ENCODE results near the gene NFIX. TPM values are rescaled to one million over a fixed set of nuclear protein-coding genes. Genes with fewer than 3 reads are reported as not detected.

NFIX gene
- total RNA-seq: 1 to 10 TPM; 3.0 to 3.3 TPM
- 2.2 TPM for polyA plus RNA-seq (2013, experiment 1 of 2)
- 5.7 TPM for polyA plus RNA-seq (2013, experiment 2 of 2)
- 1.4 to 25.5 (median 5.6) reads per million in 172 experiments for total RNA-seq

- H3K4me1 Mint-ChIP-seq (ENCODE audit: low read depth): peaks cover 10% of the 10 kb centered on the region
- H3K27ac Mint-ChIP-seq: peak within 1 kb of the TSS; percentile 57
- ATAC-seq (ENCODE audit: poor library complexity) (peak; percentile 68), DNase-seq (peak; percentile 27 to 81 (median 56))
- H3K27me3 Mint-ChIP-seq: peaks cover 6% of the 10 kb centered on the region
- Histone ChIP-seq H3K9me3 (ENCODE audit: control insufficient read depth in 1 of 2, insufficient read depth in 1 of 2, low read length in 2 of 2) (no peaks in the 10 kb centered on the region), H3K27me3 (ENCODE audit: control insufficient read depth in 1 of 2, insufficient read depth in 2 of 2, low read length in 2 of 2) (no peaks in the 10 kb centered on the region), H3K4me1 (ENCODE audit: insufficient read depth, low read length) (peaks cover 15% of the 10 kb centered on the region), H3K27ac (ENCODE audit: low read depth in 1 of 2, low read length in 2 of 2) (no peak within 1 kb of the TSS), H3K4me3 (ENCODE audit: low read length) (peak within 1 kb of the TSS; percentile 55), H3K36me3 (ENCODE audit: insufficient read depth, low read length) (no peaks in the 10 kb centered on the region)
- ChIA-PET POLR2A (no interaction called here), CTCF (no interaction called here)
- TF ChIP-seq, protein P1, sequence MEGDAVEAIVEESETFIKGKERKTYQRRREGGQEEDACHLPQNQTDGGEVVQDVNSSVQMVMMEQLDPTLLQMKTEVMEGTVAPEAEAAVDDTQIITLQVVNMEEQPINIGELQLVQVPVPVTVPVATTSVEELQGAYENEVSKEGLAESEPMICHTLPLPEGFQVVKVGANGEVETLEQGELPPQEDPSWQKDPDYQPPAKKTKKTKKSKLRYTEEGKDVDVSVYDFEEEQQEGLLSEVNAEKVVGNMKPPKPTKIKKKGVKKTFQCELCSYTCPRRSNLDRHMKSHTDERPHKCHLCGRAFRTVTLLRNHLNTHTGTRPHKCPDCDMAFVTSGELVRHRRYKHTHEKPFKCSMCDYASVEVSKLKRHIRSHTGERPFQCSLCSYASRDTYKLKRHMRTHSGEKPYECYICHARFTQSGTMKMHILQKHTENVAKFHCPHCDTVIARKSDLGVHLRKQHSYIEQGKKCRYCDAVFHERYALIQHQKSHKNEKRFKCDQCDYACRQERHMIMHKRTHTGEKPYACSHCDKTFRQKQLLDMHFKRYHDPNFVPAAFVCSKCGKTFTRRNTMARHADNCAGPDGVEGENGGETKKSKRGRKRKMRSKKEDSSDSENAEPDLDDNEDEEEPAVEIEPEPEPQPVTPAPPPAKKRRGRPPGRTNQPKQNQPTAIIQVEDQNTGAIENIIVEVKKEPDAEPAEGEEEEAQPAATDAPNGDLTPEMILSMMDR (IDR thresholded peaks at IDR 0.05): no peak
- H3K9me3 Mint-ChIP-seq: no peaks in the 10 kb centered on the region
- intact Hi-C loops (cut with DNase I, micrococcal nuclease): no loop called here
- H3K4me3 Mint-ChIP-seq: peak within 1 kb of the TSS; percentile 94
- peaks cover 4% of the 10 kb centered on the region for H3K36me3 Mint-ChIP-seq (ENCODE audit: low read depth)
Measured at GRCh38 chr19:12994701-12995595, at the start of gene NFIX. Gene NFIX (plus strand): TSS chr19:12995475. CDS start chr19:12995838, 363 bp downstream.

GRCh38 chr19:12945479-12946091 is 49.7 kb upstream of the NFIX start, which contains the start of gene RAD23A:
Gene RAD23A (plus strand): TSS chr19:12945862. CDS start chr19:12945949, 87 bp downstream.
- H3K36me3 Mint-ChIP-seq (ENCODE audit: low read depth): peaks cover 93% of the 10 kb centered on the region
- peak; percentile 96 to 100 (median 98) for DNase-seq
- intact Hi-C loops (cut with DNase I, micrococcal nuclease): no loop called here
- CTCF ChIA-PET: interaction anchor here (1.7 kb wide), 1 partner anchor 20 kb away, joined by 4 read pairs; no protein-coding TSS in a partner anchor
- peak within 1 kb of the TSS; percentile 97 for H3K27ac Mint-ChIP-seq
- TF ChIP-seq, protein P1 (IDR thresholded peaks at IDR 0.05): no peak
- H3K9me3 Mint-ChIP-seq: no peaks in the 10 kb centered on the region
- Histone ChIP-seq H3K27ac (ENCODE audit: low read depth in 1 of 2, low read length in 2 of 2) (peak within 1 kb of the TSS; percentile 73), H3K4me3 (ENCODE audit: low read length) (peak within 1 kb of the TSS; percentile 62), H3K4me1 (ENCODE audit: insufficient read depth, low read length) (peaks cover 57% of the 10 kb centered on the region), H3K27me3 (ENCODE audit: control insufficient read depth in 1 of 2, insufficient read depth in 2 of 2, low read length in 2 of 2) (peaks cover 0 to 3% of the 10 kb centered on the region in 2 experiments), H3K36me3 (ENCODE audit: insufficient read depth, low read length) (peaks cover 73% of the 10 kb centered on the region), H3K9me3 (ENCODE audit: control insufficient read depth in 1 of 2, insufficient read depth in 1 of 2, low read length in 2 of 2) (peaks cover 0 to 6% of the 10 kb centered on the region in 2 experiments)
- H3K27me3 Mint-ChIP-seq: peaks cover 4% of the 10 kb centered on the region
- peak within 1 kb of the TSS; percentile 98 for H3K4me3 Mint-ChIP-seq
- ATAC-seq (ENCODE audit: poor library complexity): peak; percentile 81
- H3K4me1 Mint-ChIP-seq (ENCODE audit: low read depth): peaks cover 40% of the 10 kb centered on the region
- POLR2A ChIA-PET: interaction anchor here (1.8 kb wide), 1 partner anchor 11 kb away, joined by 6 read pairs; the partner anchor contains the start of gene GADD45GIP1

DNA sequence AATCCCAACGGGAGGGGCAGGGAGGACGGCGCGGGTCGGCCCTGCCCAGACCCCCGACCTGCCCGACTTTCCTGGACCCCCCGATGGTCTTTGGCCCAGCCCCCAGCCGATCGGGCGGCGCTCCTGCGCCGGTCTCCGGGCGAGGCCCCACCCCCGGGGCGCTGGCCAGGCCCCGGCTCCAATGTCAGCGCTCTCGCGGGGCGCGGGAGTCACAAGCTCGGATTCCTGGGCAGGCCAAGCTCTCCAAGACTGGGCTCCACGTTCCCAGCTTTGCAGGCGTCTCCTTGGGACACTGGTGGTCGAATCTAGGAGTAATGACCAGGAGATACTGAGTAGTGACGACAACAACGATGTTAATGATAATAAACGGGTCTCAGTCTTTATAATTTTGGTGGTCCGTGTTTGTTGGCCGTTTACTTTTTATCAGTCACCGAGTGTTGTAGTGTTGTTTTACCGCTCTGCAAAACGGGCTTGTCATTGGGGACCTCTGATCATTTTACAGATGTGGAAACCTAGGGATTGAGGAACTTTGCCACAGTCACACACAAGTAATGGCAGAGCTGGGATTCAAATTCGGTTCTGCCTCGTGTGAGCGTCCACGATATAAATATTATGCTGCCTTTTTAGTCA is 49.1 kb upstream of the NFIX start:
- peak overlapping the region; percentile 91 for H3K4me3 Mint-ChIP-seq
- Histone ChIP-seq H3K9me3 (ENCODE audit: control insufficient read depth in 1 of 2, insufficient read depth in 1 of 2, low read length in 2 of 2) (peaks cover 0 to 6% of the 10 kb centered on the region in 2 experiments), H3K4me3 (ENCODE audit: low read length) (peak overlapping the region; percentile 62), H3K27ac (ENCODE audit: low read depth in 1 of 2, low read length in 2 of 2) (peak overlapping the region; percentile 73), H3K27me3 (ENCODE audit: control insufficient read depth in 1 of 2, insufficient read depth in 2 of 2, low read length in 2 of 2) (peaks cover 0 to 3% of the 10 kb centered on the region in 2 experiments), H3K4me1 (ENCODE audit: insufficient read depth, low read length) (peaks cover 51% of the 10 kb centered on the region), H3K36me3 (ENCODE audit: insufficient read depth, low read length) (peaks cover 70% of the 10 kb centered on the region)
- peaks cover 93% of the 10 kb centered on the region for H3K36me3 Mint-ChIP-seq (ENCODE audit: low read depth)
- CTCF ChIA-PET: interaction anchor here (1.7 kb wide), 1 partner anchor 20 kb away, joined by 4 read pairs; no protein-coding TSS in a partner anchor
- DNase-seq (peak in 12 of 14 experiments; percentile 14 to 73 (median 40)), ATAC-seq (ENCODE audit: poor library complexity) (peak; percentile 37)
- peaks cover 4% of the 10 kb centered on the region for H3K27me3 Mint-ChIP-seq
- TF ChIP-seq, protein P1 (IDR thresholded peaks at IDR 0.05): no peak
- H3K4me1 Mint-ChIP-seq (ENCODE audit: low read depth): peaks cover 35% of the 10 kb centered on the region
- H3K27ac Mint-ChIP-seq: peak overlapping the region; percentile 97
- intact Hi-C loops (cut with DNase I, micrococcal nuclease): no loop called here
- POLR2A ChIA-PET: interaction anchor here (1.6 to 1.8 kb wide), 2 partner anchors 8 to 10 kb away, joined by 6 to 7 read pairs; partner anchors contain the start of genes CALR and GADD45GIP1
- H3K9me3 Mint-ChIP-seq: no peaks in the 10 kb centered on the region
